ENCODE results near the gene AGAP5. TPM values are rescaled to one million over a fixed set of nuclear protein-coding genes. Genes with fewer than 3 reads are reported as not detected.
"Not testable (repeated sequence)": the region's sequence is repeated elsewhere in the genome, so short reads cannot be mapped to it uniquely, and the experiment has no call there.

AGAP5 gene
- total and polyA plus RNA-seq, 4 donors = 5.8 to 25.7 (median 9.7) TPM

GRCh38 chr10:73695302-73695701 is 2.6 kb downstream of the AGAP5 start:
- H3K4me1 ChIP-seq (ENCODE audit: control insufficient read depth, insufficient read depth, low read length); H3K36me3 ChIP-seq (ENCODE audit: control insufficient read depth, insufficient read depth, low read length); DNase-seq (ENCODE audit: low read depth in 4 of 6, low spot score in 6 of 6); H3K9me3 ChIP-seq (ENCODE audit: control insufficient read depth, insufficient read depth, low read length); H3K27me3 ChIP-seq (ENCODE audit: control insufficient read depth, insufficient read depth, low read length); H3K27ac ChIP-seq (ENCODE audit: low read depth, low read length); H3K4me3 ChIP-seq (ENCODE audit: low read depth, low read length): not testable (repeated sequence)

GRCh38 chr10:73690755-73691154 is 7.2 kb downstream of the AGAP5 start:
- H3K4me3 ChIP-seq (ENCODE audit: low read depth, low read length); H3K9me3 ChIP-seq (ENCODE audit: control insufficient read depth, insufficient read depth, low read length); H3K27ac ChIP-seq (ENCODE audit: low read depth, low read length); DNase-seq (ENCODE audit: low read depth in 4 of 6, low spot score in 6 of 6); H3K4me1 ChIP-seq (ENCODE audit: control insufficient read depth, insufficient read depth, low read length); H3K27me3 ChIP-seq (ENCODE audit: control insufficient read depth, insufficient read depth, low read length); H3K36me3 ChIP-seq (ENCODE audit: control insufficient read depth, insufficient read depth, low read length): not testable (repeated sequence)
- WGBS (ENCODE audit: insufficient coverage) = 96% methylated on average over 3 of the region's 6 CpGs

DNA sequence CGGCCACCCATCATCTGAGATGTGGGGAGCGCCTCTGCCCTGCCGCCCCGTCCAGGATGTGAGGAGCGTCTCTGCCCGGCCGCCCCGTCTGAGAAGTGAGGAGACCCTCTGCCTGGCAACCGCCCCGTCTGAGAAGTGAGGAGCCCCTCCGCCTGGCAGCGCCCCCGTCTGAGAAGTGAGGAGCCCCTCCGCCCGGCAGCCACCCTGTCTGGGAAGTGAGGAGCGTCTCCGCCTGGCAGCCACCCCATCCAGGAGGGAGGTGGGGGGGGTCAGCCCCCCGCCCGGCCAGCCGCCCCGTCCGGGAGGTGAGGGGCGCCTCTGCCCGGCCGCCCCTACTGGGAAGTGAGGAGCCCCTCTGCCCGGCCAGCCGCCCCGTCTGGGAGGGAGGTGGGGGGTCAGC is 8.3 kb downstream of the AGAP5 start:
- H3K27ac ChIP-seq (ENCODE audit: low read depth, low read length); DNase-seq (ENCODE audit: low read depth in 4 of 6, low spot score in 6 of 6); H3K4me1 ChIP-seq (ENCODE audit: control insufficient read depth, insufficient read depth, low read length); H3K4me3 ChIP-seq (ENCODE audit: low read depth, low read length); H3K36me3 ChIP-seq (ENCODE audit: control insufficient read depth, insufficient read depth, low read length); H3K27me3 ChIP-seq (ENCODE audit: control insufficient read depth, insufficient read depth, low read length); H3K9me3 ChIP-seq (ENCODE audit: control insufficient read depth, insufficient read depth, low read length): not testable (repeated sequence)
- 96% methylated on average over 4 of the region's 28 CpGs for WGBS (ENCODE audit: insufficient coverage)

GRCh38 chr10:73687641-73688040 is 10.3 kb downstream of the AGAP5 start:
- not testable (repeated sequence) for H3K4me1 ChIP-seq (ENCODE audit: control insufficient read depth, insufficient read depth, low read length); H3K4me3 ChIP-seq (ENCODE audit: low read depth, low read length); H3K36me3 ChIP-seq (ENCODE audit: control insufficient read depth, insufficient read depth, low read length); H3K27me3 ChIP-seq (ENCODE audit: control insufficient read depth, insufficient read depth, low read length); DNase-seq (ENCODE audit: low read depth in 4 of 6, low spot score in 6 of 6); H3K27ac ChIP-seq (ENCODE audit: low read depth, low read length); H3K9me3 ChIP-seq (ENCODE audit: control insufficient read depth, insufficient read depth, low read length)
- no CpG with 5 or more reads among the region's 1 CpG for WGBS (ENCODE audit: insufficient coverage)

GRCh38 chr10:73674546-73674945 is 23.4 kb downstream of the AGAP5 start:
- not testable (repeated sequence) for H3K9me3 ChIP-seq (ENCODE audit: control insufficient read depth, insufficient read depth, low read length); DNase-seq (ENCODE audit: low read depth in 4 of 6, low spot score in 6 of 6); H3K27me3 ChIP-seq (ENCODE audit: control insufficient read depth, insufficient read depth, low read length); H3K4me3 ChIP-seq (ENCODE audit: low read depth, low read length); H3K27ac ChIP-seq (ENCODE audit: low read depth, low read length); H3K36me3 ChIP-seq (ENCODE audit: control insufficient read depth, insufficient read depth, low read length); H3K4me1 ChIP-seq (ENCODE audit: control insufficient read depth, insufficient read depth, low read length)
- WGBS (ENCODE audit: insufficient coverage) = no CpG with 5 or more reads among the region's 20 CpGs

DNA sequence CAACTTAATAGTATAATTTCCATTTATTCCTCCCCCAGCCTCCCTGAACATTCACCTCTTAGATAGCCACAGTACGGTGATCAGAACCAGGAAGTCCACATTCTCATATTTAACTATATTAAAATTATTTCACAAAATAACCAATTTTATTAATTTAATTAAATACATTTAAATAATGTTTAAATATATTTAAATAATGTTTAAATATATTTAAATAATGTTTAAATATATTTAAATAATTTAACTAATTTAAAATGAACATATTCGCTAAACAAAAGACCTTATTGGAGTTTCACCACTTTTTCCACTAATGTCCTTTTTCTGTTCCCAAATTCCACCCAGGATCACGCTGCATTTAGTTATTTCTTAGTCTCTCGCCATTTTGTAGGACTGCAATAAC is 29.5 kb downstream of the AGAP5 start:
- H3K9me3 ChIP-seq (ENCODE audit: control insufficient read depth, insufficient read depth, low read length); H3K4me3 ChIP-seq (ENCODE audit: low read depth, low read length); H3K27me3 ChIP-seq (ENCODE audit: control insufficient read depth, insufficient read depth, low read length); H3K4me1 ChIP-seq (ENCODE audit: control insufficient read depth, insufficient read depth, low read length); H3K27ac ChIP-seq (ENCODE audit: low read depth, low read length); H3K36me3 ChIP-seq (ENCODE audit: control insufficient read depth, insufficient read depth, low read length); DNase-seq (ENCODE audit: low read depth in 4 of 6, low spot score in 6 of 6): not testable (repeated sequence)
- no CpG with 5 or more reads among the region's 4 CpGs for WGBS (ENCODE audit: insufficient coverage)

GRCh38 chr10:73666153-73666809 is 31.6 kb downstream of the AGAP5 start:
- not testable (repeated sequence) for H3K27ac ChIP-seq (ENCODE audit: low read depth, low read length); H3K9me3 ChIP-seq (ENCODE audit: control insufficient read depth, insufficient read depth, low read length); H3K27me3 ChIP-seq (ENCODE audit: control insufficient read depth, insufficient read depth, low read length); H3K4me3 ChIP-seq (ENCODE audit: low read depth, low read length); H3K4me1 ChIP-seq (ENCODE audit: control insufficient read depth, insufficient read depth, low read length); H3K36me3 ChIP-seq (ENCODE audit: control insufficient read depth, insufficient read depth, low read length); DNase-seq (ENCODE audit: low read depth in 4 of 6, low spot score in 6 of 6)
- WGBS (ENCODE audit: insufficient coverage) = no CpG with 5 or more reads among the region's 5 CpGs

- H3K36me3 ChIP-seq (ENCODE audit: control insufficient read depth, insufficient read depth, low read length); H3K27ac ChIP-seq (ENCODE audit: low read depth, low read length); H3K4me1 ChIP-seq (ENCODE audit: control insufficient read depth, insufficient read depth, low read length); H3K4me3 ChIP-seq (ENCODE audit: low read depth, low read length); H3K27me3 ChIP-seq (ENCODE audit: control insufficient read depth, insufficient read depth, low read length); DNase-seq (ENCODE audit: low read depth in 4 of 6, low spot score in 6 of 6); H3K9me3 ChIP-seq (ENCODE audit: control insufficient read depth, insufficient read depth, low read length): not testable (repeated sequence)
- 25% methylated on average over 2 of the region's 3 CpGs for WGBS (ENCODE audit: insufficient coverage)
Observed at GRCh38 chr10:73665581-73665980, 32.3 kb downstream of the AGAP5 start.

DNA sequence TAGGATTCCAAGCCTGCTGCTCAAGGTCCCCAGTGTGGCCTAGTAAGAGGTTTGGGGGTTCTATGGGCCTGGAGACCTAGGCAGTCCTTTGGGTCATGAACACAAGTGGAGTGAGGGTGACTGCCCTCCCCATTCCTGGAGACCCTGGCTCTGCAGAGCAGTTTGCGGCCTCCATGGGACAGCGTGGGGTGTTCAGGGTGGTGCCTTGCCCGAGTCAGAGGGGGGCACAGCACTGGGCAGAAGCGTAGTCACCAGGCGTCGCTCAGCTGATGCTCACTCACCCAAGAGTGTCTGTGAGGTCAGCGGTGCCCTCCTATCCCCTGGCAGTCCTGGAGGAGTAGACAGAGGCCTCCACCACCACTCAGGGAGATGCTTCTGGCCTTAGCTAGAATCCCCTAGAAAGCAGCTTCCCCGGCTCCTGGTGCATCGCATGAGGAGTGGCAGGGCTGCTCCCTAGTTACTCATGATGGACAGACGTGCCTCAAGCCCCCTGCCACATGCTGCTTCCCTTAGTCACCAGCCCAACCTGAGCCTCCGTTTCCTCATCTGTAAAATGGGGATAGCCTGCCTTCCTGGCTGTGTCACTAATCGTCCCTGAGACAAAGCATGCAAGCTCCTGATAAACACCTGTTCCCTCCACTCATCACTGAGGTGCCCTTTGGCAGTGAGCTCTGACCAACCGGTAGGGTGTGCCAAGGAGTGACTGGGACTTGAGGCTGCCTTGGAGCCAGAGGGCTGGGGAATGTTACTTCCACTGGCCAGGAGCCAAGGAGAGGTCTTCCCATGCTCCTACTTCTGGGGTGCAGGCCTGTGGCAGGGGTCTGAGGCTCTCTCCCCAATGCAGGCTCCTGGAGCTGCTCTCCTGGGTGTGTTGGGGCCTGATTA is 33.5 kb downstream of the AGAP5 start:
- H3K4me1 ChIP-seq (ENCODE audit: control insufficient read depth, insufficient read depth, low read length); DNase-seq (ENCODE audit: low read depth in 4 of 6, low spot score in 6 of 6); H3K4me3 ChIP-seq (ENCODE audit: low read depth, low read length); H3K36me3 ChIP-seq (ENCODE audit: control insufficient read depth, insufficient read depth, low read length); H3K9me3 ChIP-seq (ENCODE audit: control insufficient read depth, insufficient read depth, low read length); H3K27ac ChIP-seq (ENCODE audit: low read depth, low read length); H3K27me3 ChIP-seq (ENCODE audit: control insufficient read depth, insufficient read depth, low read length): not testable (repeated sequence)
- 83% methylated on average over 9 of the region's 13 CpGs for WGBS (ENCODE audit: insufficient coverage)

- H3K4me3 ChIP-seq (ENCODE audit: low read depth, low read length); DNase-seq (ENCODE audit: low read depth in 4 of 6, low spot score in 6 of 6); H3K9me3 ChIP-seq (ENCODE audit: control insufficient read depth, insufficient read depth, low read length); H3K36me3 ChIP-seq (ENCODE audit: control insufficient read depth, insufficient read depth, low read length); H3K27me3 ChIP-seq (ENCODE audit: control insufficient read depth, insufficient read depth, low read length); H3K27ac ChIP-seq (ENCODE audit: low read depth, low read length); H3K4me1 ChIP-seq (ENCODE audit: control insufficient read depth, insufficient read depth, low read length): not testable (repeated sequence)
- 82% methylated on average over 4 of the region's 10 CpGs for WGBS (ENCODE audit: insufficient coverage)
Observed at GRCh38 chr10:73663621-73664020, 34.3 kb downstream of the AGAP5 start.
